ENCODE data around the gene LILRB2. TPM values are rescaled to one million over a fixed set of nuclear protein-coding genes. Genes with fewer than 3 reads are reported as not detected.

Gene LILRB2
- total RNA-seq, 2 donors from 2014 or later, result 0.78 to 1.3 TPM

Small RNA genes within 50 kb of the gene (microRNA-seq; reads per million reads assigned to microRNA genes)
- 0 reads per million in 2 donors for gene MIR4752 (ENCODE audit: borderline number of aligned reads in 2 of 2, borderline replicate concordance in 2 of 2)

Small RNA genes within 50 kb of the gene (small RNA-seq; reads per million reads assigned to genes)
- gene AC245884.12, result not detected
- not detected for gene MIR4752
- gene RNU6-1307P, result not detected

Other genes with a start within 250 kb of the LILRB2 start
- gene VSTM1, start 217.2 kb downstream of the LILRB2 start, total RNA-seq, result not detected
- gene TARM1, start 199.7 kb downstream of the LILRB2 start, total RNA-seq, result not detected
- gene OSCAR, start 180.3 kb downstream of the LILRB2 start, total RNA-seq, result 1 to 10 TPM in 1 of 2 donors, not detected in 1; 2.3 TPM
- 1 to 10 TPM; 4.7 to 5.3 TPM for gene NDUFA3, start 178.3 kb downstream of the LILRB2 start, total RNA-seq
- 10 to 100 TPM in 1 of 2 donors, 1 to 10 TPM in 1; 6.5 to 11.9 TPM for gene TFPT, start 165.5 kb downstream of the LILRB2 start, total RNA-seq
- gene PRPF31, start 165.4 kb downstream of the LILRB2 start, total RNA-seq, result 10 to 100 TPM; 17.8 to 24.1 TPM
- 10 to 100 TPM; 22.4 to 51.4 TPM for gene CNOT3, start 143.3 kb downstream of the LILRB2 start, total RNA-seq
- 1 to 10 TPM; 4.0 to 9.6 TPM for gene LENG1, start 121.4 kb downstream of the LILRB2 start, total RNA-seq
- 100 to 1,000 TPM in 1 of 2 donors, 10 to 100 TPM in 1; 57.3 to 126 TPM for gene TMC4, start 108.0 kb downstream of the LILRB2 start, total RNA-seq
- gene MBOAT7, start 91.5 kb downstream of the LILRB2 start, total RNA-seq, result 10 to 100 TPM; 40.5 to 98.9 TPM
- gene TSEN34, start 89.8 kb downstream of the LILRB2 start, total RNA-seq, result 10 to 100 TPM; 33.9 to 56.6 TPM
- 1,000 to 10,000 TPM; 1,319 to 1,729 TPM for gene RPS9, start 80.3 kb downstream of the LILRB2 start, total RNA-seq
- 1 to 10 TPM in 1 of 2 donors, under 1 TPM in 1; 0.33 to 2.1 TPM for gene LILRB3, start 58.1 kb downstream of the LILRB2 start, total RNA-seq
- not detected for gene LILRA6, start 38.3 kb downstream of the LILRB2 start, total RNA-seq
- gene LILRB5, start 23.8 kb downstream of the LILRB2 start, total RNA-seq, result 1 to 10 TPM; 3.1 to 6.6 TPM
- under 1 TPM in 1 of 2 donors, not detected in 1; 0.78 TPM for gene LILRA5, start 32.1 kb upstream of the LILRB2 start, total RNA-seq
- not detected for gene LILRA4, start 58.1 kb upstream of the LILRB2 start, total RNA-seq
- 10 to 100 TPM in 1 of 2 donors, 1 to 10 TPM in 1; 2.9 to 35.6 TPM for gene LAIR1, start 83.8 kb upstream of the LILRB2 start, total RNA-seq
- gene TTYH1, start 134.4 kb upstream of the LILRB2 start, total RNA-seq, result 10 to 100 TPM; 20.5 to 88.7 TPM
- 100 to 1,000 TPM; 182 to 290 TPM for gene LENG8, start 168.1 kb upstream of the LILRB2 start, total RNA-seq
- gene LENG9, start 182.7 kb upstream of the LILRB2 start, total RNA-seq, result 10 to 100 TPM; 21.8 to 25.7 TPM
- gene CDC42EP5, start 192.2 kb upstream of the LILRB2 start, total RNA-seq, result 10 to 100 TPM; 18.2 to 92.9 TPM
- not detected for gene LAIR2, start 221.7 kb upstream of the LILRB2 start, total RNA-seq